ENCODE results near the gene RASGRP3.
"Not testable (repeated sequence)": the region's sequence is repeated elsewhere in the genome, so short reads cannot be mapped to it uniquely, and the experiment has no call there.

The RASGRP3 gene

DNA sequence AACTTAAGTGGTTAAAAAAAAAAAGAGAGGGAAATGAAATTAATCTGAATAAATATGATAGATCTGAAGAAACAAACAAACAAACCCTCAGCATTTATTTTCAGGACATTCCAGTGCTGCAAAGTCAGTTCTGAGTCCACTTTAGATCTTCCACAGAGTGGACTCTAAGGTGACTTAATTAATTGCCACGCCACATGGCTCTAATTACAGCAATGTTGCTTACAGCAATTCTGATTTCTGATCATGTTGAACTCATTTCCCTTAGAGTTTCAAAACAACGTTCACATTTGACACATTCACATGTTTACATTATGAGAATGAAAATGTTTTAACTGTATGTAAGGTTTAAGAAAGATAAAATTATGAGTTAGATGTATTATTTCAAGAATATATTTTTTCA is 38.6 kb upstream of the RASGRP3 start:
- Histone ChIP-seq H3K27me3 (ENCODE audit: insufficient read depth, low read length) (no peaks in the 10 kb centered on the region), H3K79me2 (ENCODE audit: insufficient read depth, low read length) (no peaks in the 10 kb centered on the region), H3K36me3 (ENCODE audit: insufficient read depth, low read length) (no peaks in the 10 kb centered on the region), H3F3A (ENCODE audit: insufficient read depth, low read length) (no peaks in the 10 kb centered on the region), H3K4me3 (ENCODE audit: low read depth, low read length, poor library complexity, severe bottlenecking) (no peak overlapping the region), H2AFZ (ENCODE audit: low read length) (no peak overlapping the region), H3K9me2 (ENCODE audit: low read depth, low read length) (no peaks in the 10 kb centered on the region), H3K4me2 (ENCODE audit: low read length) (no peak overlapping the region), H4K20me1 (ENCODE audit: insufficient read depth, low read length) (no peaks in the 10 kb centered on the region), H3K9ac (ENCODE audit: low read length) (no peak overlapping the region), H3K9me3 (ENCODE audit: low read length) (no peaks in the 10 kb centered on the region), H3K4me1 (ENCODE audit: insufficient read depth, low read length, severe bottlenecking) (no peaks in the 10 kb centered on the region), H3K27ac (ENCODE audit: low read depth, low read length, poor library complexity, severe bottlenecking) (no peak overlapping the region)
- TF ChIP-seq EZH2 (IDR thresholded peaks at IDR 0.05; ENCODE audit: borderline replicate concordance, low read length) (no peak), CTCF (IDR thresholded peaks at IDR 0.05; ENCODE audit: low read length) (no peak)

- peak; percentile 90 for TF ChIP-seq CTCF (IDR thresholded peaks at IDR 0.05; ENCODE audit: low read length)
- TF ChIP-seq EZH2 (IDR thresholded peaks at IDR 0.05; ENCODE audit: borderline replicate concordance, low read length), result no peak
- Histone ChIP-seq H3K36me3 (ENCODE audit: insufficient read depth, low read length) (no peaks in the 10 kb centered on the region), H4K20me1 (ENCODE audit: insufficient read depth, low read length) (no peaks in the 10 kb centered on the region), H3K79me2 (ENCODE audit: insufficient read depth, low read length) (no peaks in the 10 kb centered on the region), H3F3A (ENCODE audit: insufficient read depth, low read length) (no peaks in the 10 kb centered on the region), H3K9me2 (ENCODE audit: low read depth, low read length) (no peaks in the 10 kb centered on the region), H3K4me1 (ENCODE audit: insufficient read depth, low read length, severe bottlenecking) (no peaks in the 10 kb centered on the region), H3K4me3 (ENCODE audit: low read depth, low read length, poor library complexity, severe bottlenecking) (no peak overlapping the region), H3K4me2 (ENCODE audit: low read length) (no peak overlapping the region), H3K27ac (ENCODE audit: low read depth, low read length, poor library complexity, severe bottlenecking) (no peak overlapping the region), H3K9ac (ENCODE audit: low read length) (no peak overlapping the region), H3K9me3 (ENCODE audit: low read length) (no peaks in the 10 kb centered on the region), H3K27me3 (ENCODE audit: insufficient read depth, low read length) (no peaks in the 10 kb centered on the region), H2AFZ (ENCODE audit: low read length) (no peak overlapping the region)
Observed at GRCh38 chr2:33441235-33441810, 35.1 kb upstream of the RASGRP3 start.

GRCh38 chr2:33442052-33442451 is 34.4 kb upstream of the RASGRP3 start:
- not testable (repeated sequence) for H2AFZ ChIP-seq (ENCODE audit: low read length); H3K9ac ChIP-seq (ENCODE audit: low read length); H3K27me3 ChIP-seq (ENCODE audit: insufficient read depth, low read length); H3F3A ChIP-seq (ENCODE audit: insufficient read depth, low read length); H3K9me2 ChIP-seq (ENCODE audit: low read depth, low read length); H3K9me3 ChIP-seq (ENCODE audit: low read length); H4K20me1 ChIP-seq (ENCODE audit: insufficient read depth, low read length); H3K4me3 ChIP-seq (ENCODE audit: low read depth, low read length, poor library complexity, severe bottlenecking); H3K27ac ChIP-seq (ENCODE audit: low read depth, low read length, poor library complexity, severe bottlenecking); H3K4me2 ChIP-seq (ENCODE audit: low read length); H3K79me2 ChIP-seq (ENCODE audit: insufficient read depth, low read length); H3K36me3 ChIP-seq (ENCODE audit: insufficient read depth, low read length); H3K4me1 ChIP-seq (ENCODE audit: insufficient read depth, low read length, severe bottlenecking)

GRCh38 chr2:33442528-33443079 is 33.8 kb upstream of the RASGRP3 start:
- H3K27ac ChIP-seq (ENCODE audit: low read depth, low read length, poor library complexity, severe bottlenecking), result no peak overlapping the region
- TF ChIP-seq CTCF (IDR thresholded peaks at IDR 0.05; ENCODE audit: low read length) (no peak), EZH2 (IDR thresholded peaks at IDR 0.05; ENCODE audit: borderline replicate concordance, low read length) (no peak)
- no peaks in the 10 kb centered on the region for H3K9me3 ChIP-seq (ENCODE audit: low read length)
- no peaks in the 10 kb centered on the region for H3K79me2 ChIP-seq (ENCODE audit: insufficient read depth, low read length)
- no peaks in the 10 kb centered on the region for H3F3A ChIP-seq (ENCODE audit: insufficient read depth, low read length)
- no peak overlapping the region for H3K4me3 ChIP-seq (ENCODE audit: low read depth, low read length, poor library complexity, severe bottlenecking)
- no peaks in the 10 kb centered on the region for H3K27me3 ChIP-seq (ENCODE audit: insufficient read depth, low read length)
- H3K4me1 ChIP-seq (ENCODE audit: insufficient read depth, low read length, severe bottlenecking), result no peaks in the 10 kb centered on the region
- no peaks in the 10 kb centered on the region for H3K9me2 ChIP-seq (ENCODE audit: low read depth, low read length)
- H3K4me2 ChIP-seq (ENCODE audit: low read length), result no peak overlapping the region
- H2AFZ ChIP-seq (ENCODE audit: low read length), result no peak overlapping the region
- no peaks in the 10 kb centered on the region for H3K36me3 ChIP-seq (ENCODE audit: insufficient read depth, low read length)
- H4K20me1 ChIP-seq (ENCODE audit: insufficient read depth, low read length), result no peaks in the 10 kb centered on the region
- H3K9ac ChIP-seq (ENCODE audit: low read length), result no peak overlapping the region
